IMR-90 (cell line): ENCODE results near the gene ARL14EPL.

Experiments used
- MXI1 ChIP-seq: IDR thresholded peaks from 2 replicates; pipeline ENCODE4 v1.6.1; 2012; ENCODE audit warnings: low read depth, mild to moderate bottlenecking, low read length, moderate library complexity, borderline replicate concordance
- POLR2A ChIP-seq: IDR thresholded peaks from 2 replicates; pipeline ENCODE4 v1.6.1; 2012; ENCODE audit warnings: mild to moderate bottlenecking, low read depth, low read length
- RCOR1 ChIP-seq: IDR thresholded peaks from 2 replicates; pipeline ENCODE4 v1.6.1; 2012; ENCODE audit warnings: mild to moderate bottlenecking, low read length, improper control_type of control experiment; ENCODE audit not compliant: insufficient replicate concordance
- SMC3 ChIP-seq: fragments of 150-350 bp; IDR thresholded peaks from 2 replicates; pipeline ENCODE4 v1.6.1; 2016; ENCODE audit warnings: low read depth, mild to moderate bottlenecking, antibody characterized with exemption, low read length, moderate library complexity
- TF ChIP-seq, protein P1 (sequence below): fragments of 150-350 bp; IDR thresholded peaks from 2 replicates; pipeline ENCODE4 v1.6.1; 2017; ENCODE audit warnings: mild to moderate bottlenecking, antibody characterized with exemption, low read length, low read depth
- TF ChIP-seq, protein P2 (sequence below): conservative IDR thresholded peaks from 2 replicates; pipeline ENCODE4 v1.5.1; 2012; ENCODE audit warnings: mild to moderate bottlenecking, low read depth, low read length, improper control_type of control experiment
- TF ChIP-seq, protein P3 (sequence below): fragments of 150-350 bp; IDR thresholded peaks from 2 replicates; pipeline ENCODE4 v1.6.1; 2016; ENCODE audit warnings: low read depth, mild to moderate bottlenecking, low read length, moderate library complexity, borderline replicate concordance

DNA sequence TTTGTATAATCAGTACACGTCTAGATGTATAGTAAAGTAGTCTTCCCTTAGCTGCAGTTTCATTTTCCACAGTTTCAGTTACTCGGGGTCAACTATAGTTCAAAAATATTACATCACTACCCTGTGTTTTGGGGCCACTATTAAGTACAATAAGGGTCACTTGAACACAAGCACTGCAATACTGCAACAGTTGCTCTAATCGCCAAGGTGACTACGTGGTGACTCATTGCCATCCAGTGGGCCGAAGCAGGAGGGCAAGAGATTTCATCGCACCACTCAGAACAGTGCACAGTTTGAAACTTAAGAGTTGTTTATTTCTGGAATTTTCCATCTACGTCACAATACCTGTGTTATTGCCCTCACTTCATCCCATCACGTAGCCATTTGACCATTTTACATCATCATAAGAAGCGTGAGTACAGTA, at the start of gene ARL14EPL:
- TF ChIP-seq, protein P1, sequence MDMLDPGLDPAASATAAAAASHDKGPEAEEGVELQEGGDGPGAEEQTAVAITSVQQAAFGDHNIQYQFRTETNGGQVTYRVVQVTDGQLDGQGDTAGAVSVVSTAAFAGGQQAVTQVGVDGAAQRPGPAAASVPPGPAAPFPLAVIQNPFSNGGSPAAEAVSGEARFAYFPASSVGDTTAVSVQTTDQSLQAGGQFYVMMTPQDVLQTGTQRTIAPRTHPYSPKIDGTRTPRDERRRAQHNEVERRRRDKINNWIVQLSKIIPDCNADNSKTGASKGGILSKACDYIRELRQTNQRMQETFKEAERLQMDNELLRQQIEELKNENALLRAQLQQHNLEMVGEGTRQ, result no peak
- no peak for TF ChIP-seq POLR2A
- TF ChIP-seq, protein P2, sequence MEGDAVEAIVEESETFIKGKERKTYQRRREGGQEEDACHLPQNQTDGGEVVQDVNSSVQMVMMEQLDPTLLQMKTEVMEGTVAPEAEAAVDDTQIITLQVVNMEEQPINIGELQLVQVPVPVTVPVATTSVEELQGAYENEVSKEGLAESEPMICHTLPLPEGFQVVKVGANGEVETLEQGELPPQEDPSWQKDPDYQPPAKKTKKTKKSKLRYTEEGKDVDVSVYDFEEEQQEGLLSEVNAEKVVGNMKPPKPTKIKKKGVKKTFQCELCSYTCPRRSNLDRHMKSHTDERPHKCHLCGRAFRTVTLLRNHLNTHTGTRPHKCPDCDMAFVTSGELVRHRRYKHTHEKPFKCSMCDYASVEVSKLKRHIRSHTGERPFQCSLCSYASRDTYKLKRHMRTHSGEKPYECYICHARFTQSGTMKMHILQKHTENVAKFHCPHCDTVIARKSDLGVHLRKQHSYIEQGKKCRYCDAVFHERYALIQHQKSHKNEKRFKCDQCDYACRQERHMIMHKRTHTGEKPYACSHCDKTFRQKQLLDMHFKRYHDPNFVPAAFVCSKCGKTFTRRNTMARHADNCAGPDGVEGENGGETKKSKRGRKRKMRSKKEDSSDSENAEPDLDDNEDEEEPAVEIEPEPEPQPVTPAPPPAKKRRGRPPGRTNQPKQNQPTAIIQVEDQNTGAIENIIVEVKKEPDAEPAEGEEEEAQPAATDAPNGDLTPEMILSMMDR, result peak; percentile 67
- TF ChIP-seq SMC3, result peak; percentile 60
- no peak for TF ChIP-seq MXI1
- no peak for TF ChIP-seq RCOR1
- TF ChIP-seq, protein P3, sequence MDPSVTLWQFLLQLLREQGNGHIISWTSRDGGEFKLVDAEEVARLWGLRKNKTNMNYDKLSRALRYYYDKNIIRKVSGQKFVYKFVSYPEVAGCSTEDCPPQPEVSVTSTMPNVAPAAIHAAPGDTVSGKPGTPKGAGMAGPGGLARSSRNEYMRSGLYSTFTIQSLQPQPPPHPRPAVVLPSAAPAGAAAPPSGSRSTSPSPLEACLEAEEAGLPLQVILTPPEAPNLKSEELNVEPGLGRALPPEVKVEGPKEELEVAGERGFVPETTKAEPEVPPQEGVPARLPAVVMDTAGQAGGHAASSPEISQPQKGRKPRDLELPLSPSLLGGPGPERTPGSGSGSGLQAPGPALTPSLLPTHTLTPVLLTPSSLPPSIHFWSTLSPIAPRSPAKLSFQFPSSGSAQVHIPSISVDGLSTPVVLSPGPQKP, result no peak
